H1 (cell line): Measurements from ENCODE around the gene PIERCE2.

ENCODE experiments used
- CTCF ChIP-seq, 3 experiments: IDR thresholded peaks; 1 replicate in 2 of 3; 2 replicates in 1 of 3; pipeline versions ENCODE4 v1.5.1 to v1.6.1; 2011; ENCODE audit warnings: low read length in 3 of 3, mild to moderate bottlenecking in 3 of 3, inconsistent platforms in 2 of 3, low read depth in 1 of 3, moderate library complexity in 1 of 3; ENCODE audit not compliant: insufficient read depth in 1 of 3; ENCODE audit errors: control extremely low read depth in 1 of 3
- EP300 ChIP-seq, 2 experiments: IDR thresholded peaks; 1 replicate in 1 of 2; 2 replicates in 1 of 2; pipeline ENCODE4 v1.6.1; 2011 to 2012; ENCODE audit warnings: low read depth in 2 of 2, low read length in 2 of 2, mild to moderate bottlenecking in 2 of 2, borderline replicate concordance in 1 of 2, inconsistent platforms in 1 of 2, moderate library complexity in 1 of 2
- MAX ChIP-seq: IDR thresholded peaks from 2 replicates; pipeline ENCODE4 v1.6.1; 2012; ENCODE audit warnings: inconsistent platforms
- POLR2A ChIP-seq, 2 experiments: IDR thresholded peaks; 1 replicate in 1 of 2; 2 replicates in 1 of 2; pipeline ENCODE4 v1.6.1; 2011; ENCODE audit warnings: low read depth in 2 of 2, low read length in 2 of 2, mild to moderate bottlenecking in 2 of 2; ENCODE audit errors: control extremely low read depth in 1 of 2
- POLR2AphosphoS5 ChIP-seq: IDR thresholded peaks from 2 replicates; pipeline ENCODE4 v1.6.1; 2011; ENCODE audit warnings: low read depth, low read length
- RAD21 ChIP-seq, 2 experiments: IDR thresholded peaks in 1 of 2; conservative IDR thresholded peaks in 1 of 2; 2 replicates each; pipeline ENCODE4 v1.6.1; 2011; ENCODE audit warnings: low read depth in 2 of 2, low read length in 2 of 2, improper control_type of control experiment in 1 of 2, inconsistent platforms in 1 of 2, mild to moderate bottlenecking in 1 of 2, moderate library complexity in 1 of 2
- TBP ChIP-seq: IDR thresholded peaks from 2 replicates; pipeline ENCODE4 v1.6.1; 2011; ENCODE audit warnings: low read depth, low read length, improper control_type of control experiment

- no peak for TF ChIP-seq MAX
- TF ChIP-seq CTCF (IDR thresholded peaks at IDR 0.05; ENCODE audit: control extremely low read depth in 1 of 3, insufficient read depth in 1 of 3, low read depth in 1 of 3, low read length in 3 of 3): no peak
- no peak for TF ChIP-seq POLR2A (IDR thresholded peaks at IDR 0.05; ENCODE audit: control extremely low read depth in 1 of 2, low read depth in 2 of 2, low read length in 2 of 2)
- no peak for TF ChIP-seq TBP
- no peak for TF ChIP-seq EP300 (IDR thresholded peaks at IDR 0.05; ENCODE audit: borderline replicate concordance in 1 of 2, low read depth in 2 of 2, low read length in 2 of 2)
- TF ChIP-seq POLR2AphosphoS5: no peak
- TF ChIP-seq RAD21 (IDR thresholded peaks at IDR 0.05 in 1 of 2, conservative IDR thresholded peaks at IDR 0.05 in 1 of 2; ENCODE audit: low read depth in 2 of 2, low read length in 2 of 2): no peak
Measured at GRCh38 chr15:55403531-55403930, 4.8 kb upstream of the PIERCE2 start.
